Fibroblast of pulmonary artery (primary cell): ENCODE measurements around the gene ZFHX3.

Experiments used
- DNase-seq: peaks from one replicate; pipeline ENCODE4 v3.0.0-alpha.2; 2010; ENCODE audit warnings: low read depth
- H3K4me3 ChIP-seq: replicated peaks from 2 replicates; pipeline ENCODE4 v1.5.1; 2011; ENCODE audit warnings: low read depth, mild to moderate bottlenecking, control low read depth, low read length, moderate library complexity
- TF ChIP-seq, protein P1 (sequence below): IDR thresholded peaks from 2 replicates; pipeline ENCODE4 v1.5.1; 2011; ENCODE audit warnings: mild to moderate bottlenecking, control low read depth, low read length, inconsistent platforms; ENCODE audit errors: missing control alignments

ZFHX3 gene

DNA sequence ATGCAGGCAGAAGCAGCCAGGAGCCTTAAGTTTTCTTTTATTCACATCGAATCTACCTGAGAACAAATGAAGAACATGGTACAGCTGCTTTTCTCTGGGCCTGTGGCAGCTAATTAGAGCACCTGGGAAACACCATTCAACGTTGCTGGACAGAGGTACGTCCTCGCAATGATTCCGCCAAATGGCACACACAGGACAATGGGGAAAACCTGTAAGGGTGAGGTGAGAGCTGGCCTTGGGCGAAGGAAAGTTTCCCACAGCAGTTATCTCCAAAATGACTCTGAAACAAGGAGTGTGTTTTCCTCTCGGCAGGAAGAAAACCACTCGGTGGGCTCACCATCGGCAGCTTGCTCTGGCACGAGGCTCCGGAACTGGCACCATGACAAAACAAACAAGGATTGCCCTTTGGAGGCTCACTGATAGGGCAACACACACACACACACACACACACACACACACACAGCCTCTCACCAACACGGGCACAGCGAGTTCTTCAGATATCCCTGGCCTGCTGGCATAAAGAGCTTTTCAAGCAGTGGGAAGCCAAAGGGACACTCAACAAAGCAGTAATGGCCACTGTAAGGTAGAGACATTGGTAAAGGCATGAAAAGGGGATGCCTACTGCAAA is 73.7 kb downstream of the ZFHX3 start:
- H3K4me3 ChIP-seq: no peak overlapping the region
- DNase-seq: peak; percentile 25
- TF ChIP-seq, protein P1, sequence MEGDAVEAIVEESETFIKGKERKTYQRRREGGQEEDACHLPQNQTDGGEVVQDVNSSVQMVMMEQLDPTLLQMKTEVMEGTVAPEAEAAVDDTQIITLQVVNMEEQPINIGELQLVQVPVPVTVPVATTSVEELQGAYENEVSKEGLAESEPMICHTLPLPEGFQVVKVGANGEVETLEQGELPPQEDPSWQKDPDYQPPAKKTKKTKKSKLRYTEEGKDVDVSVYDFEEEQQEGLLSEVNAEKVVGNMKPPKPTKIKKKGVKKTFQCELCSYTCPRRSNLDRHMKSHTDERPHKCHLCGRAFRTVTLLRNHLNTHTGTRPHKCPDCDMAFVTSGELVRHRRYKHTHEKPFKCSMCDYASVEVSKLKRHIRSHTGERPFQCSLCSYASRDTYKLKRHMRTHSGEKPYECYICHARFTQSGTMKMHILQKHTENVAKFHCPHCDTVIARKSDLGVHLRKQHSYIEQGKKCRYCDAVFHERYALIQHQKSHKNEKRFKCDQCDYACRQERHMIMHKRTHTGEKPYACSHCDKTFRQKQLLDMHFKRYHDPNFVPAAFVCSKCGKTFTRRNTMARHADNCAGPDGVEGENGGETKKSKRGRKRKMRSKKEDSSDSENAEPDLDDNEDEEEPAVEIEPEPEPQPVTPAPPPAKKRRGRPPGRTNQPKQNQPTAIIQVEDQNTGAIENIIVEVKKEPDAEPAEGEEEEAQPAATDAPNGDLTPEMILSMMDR: no peak

DNA sequence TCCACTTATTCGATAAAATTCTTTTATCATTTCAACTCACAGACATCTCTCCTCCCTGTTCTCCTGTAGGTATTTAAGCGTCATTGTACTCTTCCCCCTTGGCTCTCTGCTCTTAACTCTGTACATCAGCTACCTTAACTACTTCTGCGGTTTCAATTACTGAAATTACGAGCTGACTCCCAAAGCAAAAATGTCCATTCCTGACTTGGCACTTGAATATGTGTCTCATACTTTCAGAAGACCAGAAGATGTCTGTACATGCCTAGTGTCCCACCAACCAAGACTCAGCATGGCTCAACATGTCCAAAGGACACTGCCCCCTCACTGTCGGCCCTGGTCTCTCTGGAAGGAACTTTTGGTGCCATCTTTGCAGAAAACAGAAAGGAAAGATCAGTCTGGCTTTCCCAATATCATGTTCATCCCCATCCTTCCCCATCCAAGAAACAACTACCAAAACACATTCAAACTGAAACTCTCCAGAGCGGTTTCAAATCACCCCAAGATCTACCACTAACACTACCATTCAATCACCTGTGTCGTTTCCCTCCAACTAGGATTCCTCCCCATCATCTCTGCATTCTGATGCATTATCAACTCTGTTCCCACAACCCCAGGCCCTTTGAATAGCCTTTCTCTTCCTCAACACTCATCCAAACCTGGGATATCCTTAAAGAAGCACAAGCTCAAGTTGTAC is 74.9 kb downstream of the ZFHX3 start:
- DNase-seq: no peak
- no peak overlapping the region for H3K4me3 ChIP-seq
- TF ChIP-seq, protein P1: no peak

DNA sequence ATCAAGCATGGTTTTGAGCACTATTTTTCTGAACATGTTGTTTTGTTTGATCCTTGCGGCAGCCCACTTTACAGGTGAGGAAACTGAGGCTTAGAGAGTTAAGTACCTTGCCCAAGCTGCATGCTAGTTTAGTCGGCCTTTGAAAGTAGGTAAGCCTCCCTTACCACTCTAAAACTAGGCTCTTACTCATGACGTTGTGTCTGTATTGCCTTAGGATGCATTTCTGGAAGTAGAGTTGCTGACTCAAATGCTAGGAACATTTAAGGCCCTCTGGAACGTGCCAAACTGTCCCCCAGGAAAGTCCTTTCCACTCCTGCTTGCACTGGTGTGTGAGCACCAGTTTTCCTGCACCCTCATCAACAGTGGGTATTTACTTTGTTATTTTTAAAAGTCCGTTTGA is 76.6 kb downstream of the ZFHX3 start:
- no peak overlapping the region for H3K4me3 ChIP-seq
- no peak for DNase-seq
- TF ChIP-seq, protein P1: no peak

DNA sequence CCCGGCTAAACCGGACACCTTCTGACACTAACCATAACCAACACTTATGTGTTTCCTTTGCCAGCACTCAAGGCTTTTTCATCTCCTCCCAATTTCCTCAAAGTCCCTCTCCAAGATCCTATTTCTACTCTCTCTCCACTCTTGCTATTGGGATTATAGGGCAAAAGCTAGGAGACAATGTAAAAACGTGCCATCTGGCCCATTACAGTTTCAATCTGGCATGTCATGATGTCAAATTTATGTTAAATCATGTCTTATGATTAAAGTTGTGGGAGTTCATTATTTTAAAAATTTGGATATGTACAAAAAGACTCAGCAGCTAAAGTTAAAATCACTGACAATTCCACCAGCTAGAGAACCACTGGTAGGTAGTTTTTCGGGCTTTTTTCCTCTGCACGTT is 77.3 kb downstream of the ZFHX3 start:
- TF ChIP-seq, protein P1: no peak
- DNase-seq: no peak
- no peak overlapping the region for H3K4me3 ChIP-seq

DNA sequence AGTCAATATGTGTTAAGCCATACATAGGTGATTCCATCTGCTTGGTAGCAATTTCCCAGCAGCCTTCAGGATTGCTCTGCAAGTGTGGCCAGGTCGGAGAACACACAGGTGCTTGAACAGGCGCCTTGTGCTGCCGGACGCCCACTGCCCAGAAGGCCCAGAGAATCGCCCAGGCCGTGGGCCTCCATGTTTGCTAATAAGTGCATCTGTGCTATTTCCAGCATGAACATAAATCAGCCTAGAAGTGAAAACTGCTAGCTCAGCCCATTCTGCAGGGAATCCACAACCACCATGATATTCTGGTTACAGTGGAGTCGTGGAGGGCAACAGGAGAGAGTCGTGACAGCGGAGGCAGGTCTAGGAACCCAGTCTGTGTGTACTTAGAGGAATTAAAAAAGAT is 78.1 kb downstream of the ZFHX3 start:
- no peak for DNase-seq
- H3K4me3 ChIP-seq: no peak overlapping the region
- TF ChIP-seq, protein P1: no peak

DNA sequence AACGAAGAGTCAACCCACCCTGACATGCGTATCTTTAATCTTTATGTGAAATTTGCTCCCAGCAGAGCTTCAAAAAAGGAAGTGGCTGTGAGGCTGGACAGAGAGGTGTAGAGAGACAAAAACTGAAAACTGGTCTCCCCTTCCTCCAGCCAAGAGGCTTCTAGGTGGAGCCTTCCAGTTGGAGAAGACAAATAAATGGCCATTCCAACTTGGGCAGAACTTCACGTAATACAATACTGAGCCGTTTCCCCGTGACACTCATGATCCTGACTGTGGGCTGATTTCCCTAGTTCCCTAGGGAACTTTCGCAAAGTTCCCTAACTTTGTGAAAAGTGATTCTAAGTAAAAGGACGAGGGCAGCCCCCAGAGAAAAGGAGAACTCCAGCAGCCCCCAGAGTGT is 78.8 kb downstream of the ZFHX3 start:
- DNase-seq: no peak
- TF ChIP-seq, protein P1: no peak
- no peak overlapping the region for H3K4me3 ChIP-seq

DNA sequence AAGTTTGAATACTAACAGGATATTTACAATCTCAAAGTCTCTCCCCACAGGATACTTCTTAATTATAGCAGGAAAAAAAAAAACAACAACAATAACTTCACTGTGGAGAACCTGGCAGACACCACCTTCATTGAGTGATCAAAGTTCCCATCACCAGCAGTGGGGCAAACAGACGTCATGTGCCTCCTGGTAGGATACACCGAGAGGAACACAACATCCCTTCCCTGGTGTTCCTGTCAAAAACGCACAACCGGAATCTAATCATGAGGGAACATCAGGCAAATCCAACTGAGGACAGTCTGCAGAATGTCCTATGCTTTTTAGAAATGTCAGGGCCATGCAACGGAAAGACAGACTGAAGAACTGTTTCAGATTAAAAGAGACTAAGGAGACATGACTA is 80.0 kb downstream of the ZFHX3 start:
- no peak overlapping the region for H3K4me3 ChIP-seq
- TF ChIP-seq, protein P1: no peak
- no peak for DNase-seq
